ENCODE data around the gene AAR2.

DNA sequence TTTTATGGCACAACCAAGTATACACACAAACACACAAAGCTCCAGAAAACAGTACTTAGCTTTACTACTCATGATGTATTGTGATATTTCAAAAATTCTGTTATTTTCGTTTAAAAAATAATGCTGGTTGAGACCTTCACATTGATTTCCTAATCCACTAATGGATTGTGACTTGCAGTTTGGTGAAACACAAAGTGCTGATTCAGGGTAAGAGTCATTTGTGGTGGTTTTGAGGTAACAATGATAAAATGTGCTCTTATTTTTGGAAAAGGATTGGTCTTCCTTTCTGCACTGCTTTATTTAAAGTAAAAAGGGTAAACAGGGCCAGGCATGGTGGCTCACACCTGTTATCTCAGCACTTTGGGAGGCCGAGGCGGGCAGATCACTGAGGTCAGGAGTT is 1.9 kb downstream of the AAR2 start:
- TF ChIP-seq CBFB (CRISPR knock-in tag; IDR thresholded peaks at IDR 0.05; ENCODE audit: low read depth): no peak
- TF ChIP-seq, protein P1, sequence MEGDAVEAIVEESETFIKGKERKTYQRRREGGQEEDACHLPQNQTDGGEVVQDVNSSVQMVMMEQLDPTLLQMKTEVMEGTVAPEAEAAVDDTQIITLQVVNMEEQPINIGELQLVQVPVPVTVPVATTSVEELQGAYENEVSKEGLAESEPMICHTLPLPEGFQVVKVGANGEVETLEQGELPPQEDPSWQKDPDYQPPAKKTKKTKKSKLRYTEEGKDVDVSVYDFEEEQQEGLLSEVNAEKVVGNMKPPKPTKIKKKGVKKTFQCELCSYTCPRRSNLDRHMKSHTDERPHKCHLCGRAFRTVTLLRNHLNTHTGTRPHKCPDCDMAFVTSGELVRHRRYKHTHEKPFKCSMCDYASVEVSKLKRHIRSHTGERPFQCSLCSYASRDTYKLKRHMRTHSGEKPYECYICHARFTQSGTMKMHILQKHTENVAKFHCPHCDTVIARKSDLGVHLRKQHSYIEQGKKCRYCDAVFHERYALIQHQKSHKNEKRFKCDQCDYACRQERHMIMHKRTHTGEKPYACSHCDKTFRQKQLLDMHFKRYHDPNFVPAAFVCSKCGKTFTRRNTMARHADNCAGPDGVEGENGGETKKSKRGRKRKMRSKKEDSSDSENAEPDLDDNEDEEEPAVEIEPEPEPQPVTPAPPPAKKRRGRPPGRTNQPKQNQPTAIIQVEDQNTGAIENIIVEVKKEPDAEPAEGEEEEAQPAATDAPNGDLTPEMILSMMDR (IDR thresholded peaks at IDR 0.05): no peak
- no peak for TF ChIP-seq NR2C2 (CRISPR knock-in tag; IDR thresholded peaks at IDR 0.05)
- no peak for TF ChIP-seq ETV6 (CRISPR knock-in tag; IDR thresholded peaks at IDR 0.05)
- TF ChIP-seq ZNF512 (CRISPR knock-in tag; IDR thresholded peaks at IDR 0.05; ENCODE audit: borderline replicate concordance): no peak
- TF ChIP-seq, protein P2, sequence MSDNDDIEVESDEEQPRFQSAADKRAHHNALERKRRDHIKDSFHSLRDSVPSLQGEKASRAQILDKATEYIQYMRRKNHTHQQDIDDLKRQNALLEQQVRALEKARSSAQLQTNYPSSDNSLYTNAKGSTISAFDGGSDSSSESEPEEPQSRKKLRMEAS (CRISPR knock-in tag; IDR thresholded peaks at IDR 0.05): no peak
- no peak for TF ChIP-seq ZNF671 (CRISPR knock-in tag; IDR thresholded peaks at IDR 0.05)
- TF ChIP-seq STAT6 (CRISPR knock-in tag; conservative IDR thresholded peaks at IDR 0.05; ENCODE audit: low read depth): no peak
